Central memory CD4-positive, alpha-beta T cell (primary cell): Measurements from ENCODE around the gene RAPGEF2.
"Not testable (repeated sequence)": the region's sequence is repeated elsewhere in the genome, so short reads cannot be mapped to it uniquely, and the experiment has no call there.

ENCODE experiments used
- DNase-seq: peaks from one replicate; pipeline ENCODE4 v3.0.0; 2022

Gene RAPGEF2

DNA sequence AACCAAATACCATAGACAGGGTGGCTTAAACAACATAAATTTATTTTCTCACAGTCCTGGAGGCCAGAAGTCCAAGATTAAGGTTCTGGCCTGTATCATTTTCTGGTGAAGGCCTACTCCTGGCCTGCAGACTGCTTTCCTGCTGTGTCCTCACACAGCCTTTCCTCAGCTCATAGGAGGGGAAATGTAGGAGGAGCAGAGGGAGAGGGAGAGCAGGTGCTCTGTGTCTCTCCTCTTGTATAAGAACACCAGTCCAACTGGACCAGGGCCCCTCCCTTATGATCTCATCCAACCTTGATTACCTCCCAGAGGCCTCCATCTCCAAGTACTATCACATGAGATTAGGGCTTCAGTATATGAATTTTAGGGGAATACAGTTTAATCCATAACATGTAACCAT lies 34.3 kb downstream of the RAPGEF2 start:
- DNase-seq: no peak

DNA sequence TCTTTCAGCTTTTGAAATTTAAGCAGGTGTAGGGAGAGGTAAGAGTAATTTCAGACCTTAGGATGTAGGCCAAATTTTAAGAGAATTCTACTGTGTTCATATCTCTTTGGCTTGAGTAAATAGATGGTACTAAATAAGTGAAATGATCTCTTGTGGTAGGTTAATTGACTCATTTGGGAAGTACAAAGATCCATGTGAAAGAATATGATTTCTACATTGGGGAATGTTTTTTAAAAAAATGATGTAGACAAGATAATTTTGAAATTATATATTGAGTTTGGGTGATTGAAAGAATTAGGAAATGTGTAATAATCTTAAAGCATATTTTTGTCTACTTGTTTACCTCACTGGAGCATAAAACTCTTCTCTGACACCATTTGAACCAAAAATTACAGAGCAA lies 35.6 kb downstream of the RAPGEF2 start:
- no peak for DNase-seq

DNA sequence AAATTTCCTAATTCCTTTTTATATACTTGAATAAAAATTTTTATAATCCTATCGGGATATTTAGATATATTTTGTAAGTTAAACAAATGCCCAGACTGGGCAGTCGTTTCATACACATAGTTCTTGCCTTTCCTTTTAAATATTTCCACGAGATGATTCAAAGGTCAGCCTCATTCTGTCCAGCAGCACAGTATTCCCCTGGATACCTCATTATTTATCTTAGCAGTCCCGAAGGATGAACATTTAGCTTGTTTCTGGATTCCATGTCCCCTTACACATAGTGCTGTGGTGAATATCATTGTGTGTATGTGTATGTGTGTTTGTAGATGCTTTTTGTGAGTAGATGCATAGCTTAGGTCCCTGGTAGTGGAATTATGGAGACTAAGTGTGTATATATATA lies 38.3 kb downstream of the RAPGEF2 start:
- DNase-seq: no peak

DNA sequence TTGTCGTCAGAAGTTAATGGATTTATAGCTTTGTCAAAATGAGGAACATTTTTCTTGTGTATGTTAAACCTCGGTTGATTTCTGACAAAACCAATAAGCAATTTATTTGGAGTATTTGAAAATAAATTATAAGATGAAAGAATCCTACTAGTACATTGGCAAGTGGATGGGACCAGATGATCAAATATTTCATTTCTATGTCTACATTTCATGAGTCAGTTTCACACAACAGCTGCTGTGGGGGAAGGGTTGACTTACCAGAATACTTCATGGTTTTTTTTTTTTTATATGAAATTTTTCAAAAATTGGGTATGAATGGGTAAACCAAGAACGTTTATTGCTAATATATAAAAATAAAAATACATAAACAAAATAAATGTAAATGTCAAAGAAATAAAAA lies 39.4 kb downstream of the RAPGEF2 start:
- no peak for DNase-seq

DNA sequence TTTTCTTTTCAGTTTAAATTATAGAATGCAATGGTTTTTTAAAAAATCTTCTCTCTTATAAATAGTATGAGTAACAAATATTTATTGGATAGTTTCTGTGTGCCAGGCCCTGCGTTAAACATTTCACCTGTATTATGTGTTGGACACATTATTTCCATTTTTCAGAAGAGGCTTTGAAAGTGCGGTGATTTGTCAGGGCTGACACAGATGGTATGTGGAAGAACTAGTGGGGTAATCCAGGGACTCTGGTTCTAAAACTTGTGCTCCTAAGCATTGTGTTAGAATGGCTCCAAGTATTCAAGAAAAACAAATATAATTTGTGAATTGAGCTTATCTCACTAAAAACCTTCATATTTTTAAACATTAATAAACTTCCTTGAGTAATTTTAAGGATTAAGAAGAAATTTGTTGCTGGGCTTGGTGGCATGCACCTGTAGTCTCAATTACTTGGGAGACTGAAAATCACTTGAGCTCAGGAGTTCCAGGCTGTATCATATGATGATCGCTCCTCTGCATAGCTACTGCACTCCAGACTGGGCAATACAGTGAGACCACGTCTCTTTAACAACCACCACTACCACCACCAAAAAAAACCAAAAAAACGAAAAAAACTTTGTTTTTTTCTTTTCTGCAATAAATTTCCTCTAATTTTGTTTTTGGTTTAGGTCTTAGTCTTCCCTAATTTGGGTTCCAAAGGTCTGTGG lies 40.0 kb downstream of the RAPGEF2 start:
- DNase-seq: no peak

DNA sequence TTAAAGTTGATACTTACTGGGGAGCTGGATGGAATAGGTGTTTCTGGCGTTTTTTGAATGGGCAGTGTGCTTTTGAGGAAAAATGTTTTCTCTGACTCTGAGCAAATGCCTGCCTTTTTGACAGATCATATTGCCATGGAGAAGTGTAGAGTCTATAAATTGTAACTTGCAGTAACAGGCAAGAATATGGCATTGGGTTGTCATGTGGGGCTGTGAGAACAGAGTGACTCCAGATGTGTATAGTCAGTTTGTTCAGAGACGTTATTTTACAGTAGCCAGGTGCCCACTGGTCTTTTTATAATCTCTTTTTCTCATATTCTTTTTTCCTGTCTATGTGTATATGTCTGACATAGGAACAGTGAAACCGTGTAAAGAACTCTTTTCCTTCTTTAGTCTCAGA lies 40.8 kb downstream of the RAPGEF2 start:
- DNase-seq: no peak

DNA sequence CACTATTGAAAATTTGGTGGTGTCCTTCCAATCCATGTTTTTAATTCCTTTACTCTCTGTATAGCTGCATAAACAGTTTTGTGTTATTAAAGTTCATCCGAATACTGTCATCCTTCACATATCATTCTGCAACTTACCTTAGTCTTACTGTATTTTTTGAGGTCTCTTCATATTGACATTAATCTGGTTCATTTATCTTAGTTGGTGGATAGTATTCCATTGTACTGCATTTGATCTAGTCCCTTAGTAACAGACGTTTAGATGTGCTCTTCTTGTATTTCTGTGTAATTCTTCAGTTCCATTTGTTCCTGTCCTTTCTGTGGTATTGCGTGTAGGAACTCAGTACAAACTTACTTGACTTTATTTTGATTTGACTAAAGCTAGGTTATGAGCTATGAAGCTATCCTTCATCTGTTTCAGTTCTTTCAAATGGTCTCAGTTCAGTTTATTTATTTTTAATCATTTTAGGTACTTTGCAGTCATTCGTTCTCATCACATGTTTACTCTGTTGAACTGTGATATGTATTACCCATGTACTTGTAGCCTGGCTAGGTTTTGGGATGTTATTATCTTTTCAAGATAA lies 41.3 kb downstream of the RAPGEF2 start:
- no peak for DNase-seq

DNA sequence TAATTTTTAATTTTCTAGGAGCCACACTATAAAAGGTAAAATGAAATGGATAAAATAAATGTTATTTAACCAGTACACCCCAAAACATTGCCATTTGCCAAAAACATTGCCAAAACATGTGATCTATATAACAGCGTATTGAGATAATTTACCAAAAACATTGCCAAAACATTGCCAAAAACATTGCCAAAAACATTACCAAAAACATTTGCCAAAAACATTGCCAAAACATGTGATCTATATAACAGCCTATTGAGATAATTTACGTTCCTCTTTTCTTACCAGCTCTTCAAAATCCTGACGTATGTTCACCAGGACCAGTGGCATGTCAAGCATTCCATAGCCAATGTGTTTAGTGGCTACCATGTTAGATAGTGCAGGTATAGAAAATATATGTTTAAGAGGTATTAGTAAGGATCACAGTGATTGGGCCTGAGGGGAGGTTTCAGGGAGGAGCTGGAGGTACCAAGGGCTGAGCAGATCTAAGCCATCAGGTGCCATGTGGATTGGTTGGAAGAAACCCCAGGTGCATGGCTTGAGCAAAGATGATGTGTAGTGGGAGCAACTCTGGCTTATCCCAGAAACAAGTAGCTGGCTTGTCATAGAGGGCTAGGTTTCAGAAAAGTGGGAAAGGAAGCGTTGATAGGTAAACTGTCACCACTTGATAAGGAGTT lies 42.6 kb downstream of the RAPGEF2 start:
- no peak for DNase-seq

DNA sequence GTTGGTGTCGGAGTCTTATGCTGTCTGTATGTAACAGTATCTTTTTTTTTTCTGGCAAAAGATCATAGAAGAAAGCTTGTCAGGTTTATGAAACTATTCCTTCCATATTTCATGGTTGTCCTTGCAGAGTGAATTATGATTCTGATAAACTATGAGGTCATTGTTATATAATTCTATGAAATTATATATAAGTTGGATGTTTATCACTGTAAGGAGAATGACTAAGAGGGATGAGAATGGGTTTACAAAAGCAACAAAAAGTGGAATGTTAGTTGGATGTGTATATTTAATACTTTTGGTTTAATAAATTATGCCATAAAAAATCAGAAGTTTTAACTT lies 43.1 kb downstream of the RAPGEF2 start:
- DNase-seq: no peak

DNA sequence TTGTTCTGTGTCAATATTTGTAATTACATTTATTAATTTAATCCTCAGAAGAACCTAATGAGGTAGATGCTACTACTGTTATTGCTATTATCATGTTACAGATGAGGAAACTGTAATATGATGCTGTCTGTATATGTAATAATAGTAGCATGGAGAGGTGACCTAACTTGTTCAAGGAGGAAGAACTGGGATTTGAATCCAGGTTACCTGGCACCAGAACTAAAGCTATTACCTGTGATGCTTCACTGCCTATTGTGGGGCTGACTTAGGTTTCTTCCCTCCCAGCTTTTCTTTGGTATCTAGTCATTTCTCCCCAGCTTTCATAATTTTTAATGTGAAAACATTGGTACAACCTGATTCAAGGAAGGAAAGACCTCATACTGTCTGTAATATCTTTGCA lies 43.6 kb downstream of the RAPGEF2 start:
- DNase-seq: no peak

DNA sequence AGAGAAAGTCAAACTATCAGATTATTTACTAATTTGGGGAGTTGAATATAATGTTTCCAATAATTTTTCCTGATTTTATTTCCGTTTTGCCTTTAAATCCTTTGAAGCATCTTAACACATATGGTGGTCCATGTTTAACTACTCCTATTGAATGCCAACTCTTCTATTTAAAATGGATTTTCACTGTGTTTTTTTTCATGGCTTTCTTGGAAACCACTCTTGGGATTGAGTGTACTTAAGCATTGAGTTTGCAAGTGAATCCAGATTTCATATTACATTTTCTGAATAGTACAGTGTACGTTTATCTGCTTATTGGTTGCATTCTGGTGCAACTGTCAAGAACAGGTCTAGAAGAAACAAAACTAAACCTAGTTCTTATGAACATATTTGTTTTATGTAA lies 45.6 kb downstream of the RAPGEF2 start:
- DNase-seq: no peak

DNA sequence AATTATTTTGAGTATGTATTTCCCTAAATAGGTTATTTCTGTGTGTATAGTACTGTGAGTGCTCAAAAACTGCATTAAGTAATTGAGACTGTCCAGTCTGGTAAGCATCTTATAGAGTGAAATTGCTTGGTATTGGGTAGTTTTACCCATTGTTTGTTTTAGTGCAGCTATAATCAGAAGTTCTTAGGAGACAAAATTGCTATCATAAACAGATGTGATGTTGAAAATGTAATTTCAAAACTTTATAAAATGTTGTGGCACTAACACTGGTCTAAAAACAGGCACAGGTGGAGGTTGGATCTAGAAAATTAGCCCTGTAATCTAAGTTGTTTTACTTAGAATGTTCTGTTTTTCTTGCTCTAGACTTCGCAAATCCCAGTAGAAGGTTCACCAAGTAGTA lies 46.8 kb downstream of the RAPGEF2 start:
- DNase-seq: no peak

DNA sequence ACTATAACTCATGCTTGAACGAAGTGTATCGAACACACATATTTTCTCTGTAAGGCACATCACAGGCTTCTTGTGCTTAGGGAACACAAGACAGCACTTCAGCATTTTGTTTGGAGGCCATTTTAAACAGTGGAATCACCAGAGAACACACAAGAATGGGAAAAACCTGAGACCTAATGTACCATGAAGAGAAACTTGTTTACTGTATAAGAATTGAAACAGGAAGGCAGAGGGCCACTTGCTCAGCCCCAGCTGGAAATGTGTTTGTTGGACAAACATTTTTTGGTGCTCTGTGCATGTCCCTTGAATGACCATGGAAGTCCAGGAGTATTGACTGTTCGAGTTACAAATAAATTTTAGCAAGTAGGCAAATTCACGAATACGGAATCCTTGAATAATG lies 47.5 kb downstream of the RAPGEF2 start:
- DNase-seq: no peak

DNA sequence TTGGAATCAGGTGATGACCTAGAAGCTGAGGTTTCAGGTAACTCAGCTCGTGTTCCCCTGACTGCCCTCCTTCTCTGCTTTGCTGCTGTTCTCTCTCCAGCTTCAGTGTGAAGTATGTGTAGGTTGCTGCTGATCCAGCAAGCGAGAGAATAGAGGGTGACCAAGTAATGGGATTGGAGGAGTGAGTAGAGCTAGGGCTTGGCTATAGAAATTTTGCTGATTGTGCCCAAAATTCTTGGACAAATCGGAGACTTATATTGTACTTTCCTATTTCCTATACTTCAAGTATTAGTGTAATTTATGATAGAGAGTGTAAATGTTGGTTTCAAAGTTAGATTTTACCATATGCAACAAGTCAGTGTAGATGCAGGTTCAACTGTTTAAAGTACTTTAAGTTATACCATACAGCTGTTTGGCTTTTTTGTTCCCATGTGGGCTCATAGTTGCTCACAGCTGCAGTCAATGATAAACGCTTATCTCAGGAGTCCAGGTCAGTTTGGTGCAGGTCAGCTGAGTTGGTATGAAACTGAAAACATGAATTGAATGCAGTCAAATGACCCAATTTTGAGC lies 48.0 kb downstream of the RAPGEF2 start:
- no peak for DNase-seq

DNA sequence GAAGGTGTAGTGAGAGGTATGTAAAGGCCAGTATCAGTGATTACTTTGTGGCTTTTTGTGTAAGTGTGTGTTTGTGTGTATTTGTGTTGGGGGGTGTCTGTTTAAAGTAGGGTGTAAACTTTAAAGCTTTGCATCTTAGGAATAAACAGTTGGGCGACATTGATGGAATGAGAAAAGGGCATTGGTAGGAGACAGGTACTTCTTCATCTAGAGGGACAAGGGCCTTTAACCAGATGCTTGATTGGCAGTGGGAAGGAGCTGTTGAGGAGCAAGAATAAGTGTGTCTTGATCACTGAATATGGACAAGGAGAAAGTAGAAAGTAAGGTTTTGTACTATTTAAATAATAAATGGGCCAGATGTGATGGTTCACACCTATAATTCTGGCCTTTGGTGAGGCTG lies 48.8 kb downstream of the RAPGEF2 start:
- no peak for DNase-seq

DNA sequence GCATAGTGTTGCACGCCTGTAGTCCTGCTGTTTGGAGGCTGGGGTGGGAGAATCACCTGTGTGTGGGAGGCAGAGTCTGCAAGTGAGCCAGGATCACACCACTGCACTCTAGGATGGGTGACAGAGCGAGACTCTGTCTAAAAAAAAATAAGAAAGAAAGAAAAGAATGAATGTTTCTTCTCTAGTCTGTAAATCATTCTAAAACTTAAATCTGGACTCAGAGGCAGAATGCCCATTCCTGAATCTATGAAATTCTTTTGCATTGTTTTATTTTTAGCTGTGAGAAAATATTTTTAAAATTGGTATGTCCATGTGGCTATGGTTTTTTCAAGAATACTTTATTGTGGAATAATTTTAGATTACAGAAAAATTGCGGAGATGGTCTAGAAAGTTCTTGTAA lies 49.3 kb downstream of the RAPGEF2 start:
- DNase-seq: no peak

DNA sequence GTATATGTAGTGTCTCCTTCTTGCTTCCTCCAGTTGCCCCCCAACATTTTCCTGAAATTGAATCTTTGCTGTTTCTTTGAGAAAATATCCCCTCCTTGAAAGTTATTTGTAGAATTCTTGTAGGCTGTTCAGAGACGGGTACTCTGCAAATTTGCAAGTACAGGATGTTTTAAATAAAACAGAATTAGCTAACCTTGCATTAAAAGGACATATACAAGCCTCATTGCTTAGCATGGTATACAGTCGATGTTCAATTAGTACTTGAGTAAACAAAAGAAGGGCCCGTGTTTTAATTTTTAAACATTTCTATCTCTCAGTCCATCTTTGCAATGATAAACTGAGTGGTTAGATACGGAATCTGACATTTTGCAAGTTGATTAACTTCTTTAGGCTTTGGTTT lies 50.8 kb downstream of the RAPGEF2 start:
- DNase-seq: no peak

DNA sequence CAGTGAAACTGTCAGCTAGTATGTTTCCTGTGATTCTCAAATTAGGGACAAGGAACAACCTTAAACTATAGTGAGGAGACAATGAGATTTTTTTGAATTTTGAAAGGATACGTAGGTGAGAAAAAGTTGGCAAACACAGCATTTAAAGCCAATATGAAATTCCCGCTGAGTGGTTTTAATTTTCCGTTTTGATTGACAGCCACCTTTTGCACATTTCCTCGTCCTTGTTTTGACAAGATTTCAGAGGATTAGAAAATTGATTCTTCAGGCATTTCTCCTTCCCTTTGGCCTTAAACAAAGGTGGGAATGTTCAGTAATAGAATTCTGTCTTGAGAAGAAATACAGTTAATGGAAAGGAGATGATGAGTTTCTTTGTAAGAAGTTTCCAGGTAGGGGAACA lies 52.2 kb downstream of the RAPGEF2 start:
- DNase-seq: no peak

DNA sequence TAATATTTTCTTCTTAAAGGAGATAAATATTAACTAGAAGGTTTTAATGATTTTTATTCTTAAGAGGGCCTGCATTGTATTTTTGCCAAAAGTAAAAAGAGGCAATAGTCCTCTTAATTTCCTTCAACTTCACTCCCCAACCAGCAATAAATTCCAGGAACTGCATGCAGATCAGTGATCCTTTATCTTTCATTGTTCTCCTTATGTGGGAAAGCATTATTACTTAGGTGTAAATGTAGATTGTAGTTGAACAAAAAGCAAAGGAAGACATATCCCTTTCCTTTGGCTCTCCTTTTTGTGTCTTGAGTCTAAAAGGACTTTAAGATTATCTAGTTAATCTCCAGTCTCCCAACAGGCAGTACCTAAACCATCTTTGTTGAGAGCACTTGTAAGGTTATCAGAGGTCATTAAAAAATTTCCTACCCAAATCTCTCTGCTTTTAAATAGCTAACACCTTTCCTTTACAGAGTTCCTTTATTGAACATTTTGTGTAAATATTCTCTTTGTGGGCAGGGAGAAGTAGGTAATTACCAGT lies 55.3 kb downstream of the RAPGEF2 start:
- no peak for DNase-seq

DNA sequence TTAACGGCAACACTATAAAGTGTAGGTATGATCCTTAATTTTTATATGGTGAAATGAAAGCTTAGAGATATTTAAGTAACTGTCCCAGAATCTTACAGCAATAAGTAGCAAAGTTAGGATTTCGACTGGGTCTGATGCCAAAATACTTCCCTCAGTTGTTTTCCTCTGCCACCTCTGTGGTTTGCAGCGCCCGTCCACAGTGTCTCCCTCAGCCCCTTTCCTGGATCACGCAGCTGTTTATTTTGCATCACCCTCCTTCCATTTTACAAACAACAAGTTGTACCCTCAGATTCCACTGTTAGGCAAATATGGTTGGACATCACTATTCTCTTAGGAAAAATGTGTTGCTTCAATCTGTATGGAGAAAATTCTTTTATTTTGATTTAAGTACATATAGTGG lies 56.1 kb downstream of the RAPGEF2 start:
- no peak for DNase-seq

DNA sequence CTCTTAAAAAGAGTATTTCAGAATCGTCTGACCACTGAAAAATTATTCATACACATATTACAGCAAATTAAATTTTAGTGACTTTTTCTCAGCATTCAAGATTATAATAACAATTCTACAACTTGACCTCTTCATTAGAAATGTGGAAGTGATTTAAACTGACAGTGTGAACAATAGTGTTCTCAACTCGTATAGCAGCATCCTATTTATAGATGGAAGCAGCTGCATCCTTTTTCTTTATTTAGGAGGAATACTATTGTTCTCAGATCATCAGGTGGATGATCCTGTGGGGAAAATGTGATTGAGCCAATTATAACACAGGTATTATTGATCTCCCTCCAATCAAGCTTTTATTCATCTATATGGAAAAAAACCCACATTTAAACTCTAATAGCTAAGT lies 56.7 kb downstream of the RAPGEF2 start:
- DNase-seq: no peak

DNA sequence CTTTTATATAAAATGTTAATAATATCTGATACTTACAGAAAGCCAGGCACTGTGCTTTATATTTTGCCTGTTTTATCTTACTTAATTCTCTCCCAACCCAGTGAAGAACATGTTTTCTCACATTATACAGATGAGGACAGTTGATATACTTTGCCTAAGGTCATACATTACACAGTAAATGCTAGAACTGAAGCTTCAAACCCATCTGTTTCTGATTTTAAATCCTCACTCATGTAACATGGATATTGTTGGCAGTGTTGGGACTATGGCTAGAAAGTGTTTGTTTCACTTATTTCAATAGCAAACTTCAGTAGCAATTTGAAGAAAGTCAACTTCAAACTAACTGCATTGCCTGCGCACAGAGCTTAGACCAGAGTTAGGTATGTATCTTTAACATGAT lies 57.4 kb downstream of the RAPGEF2 start:
- no peak for DNase-seq

DNA sequence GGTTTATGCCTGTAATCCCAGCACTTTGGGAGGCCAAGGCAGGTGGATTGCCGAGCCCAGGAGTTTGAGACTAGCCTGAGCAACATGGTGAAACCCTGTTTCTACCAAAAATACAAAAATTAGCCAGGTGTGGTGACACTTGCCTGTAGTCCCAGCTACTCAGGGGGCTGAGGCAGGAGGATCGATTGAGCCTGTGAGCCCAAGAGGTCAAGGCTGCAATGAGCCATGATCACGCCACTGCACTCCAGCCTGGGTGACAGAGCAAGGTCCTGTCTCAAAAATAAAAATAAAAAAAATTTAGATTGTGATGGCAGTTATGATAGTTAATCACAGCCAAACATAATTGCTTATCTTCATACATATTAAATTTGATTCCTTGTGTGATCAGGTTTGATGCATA lies 58.6 kb downstream of the RAPGEF2 start:
- not testable (repeated sequence) for DNase-seq

DNA sequence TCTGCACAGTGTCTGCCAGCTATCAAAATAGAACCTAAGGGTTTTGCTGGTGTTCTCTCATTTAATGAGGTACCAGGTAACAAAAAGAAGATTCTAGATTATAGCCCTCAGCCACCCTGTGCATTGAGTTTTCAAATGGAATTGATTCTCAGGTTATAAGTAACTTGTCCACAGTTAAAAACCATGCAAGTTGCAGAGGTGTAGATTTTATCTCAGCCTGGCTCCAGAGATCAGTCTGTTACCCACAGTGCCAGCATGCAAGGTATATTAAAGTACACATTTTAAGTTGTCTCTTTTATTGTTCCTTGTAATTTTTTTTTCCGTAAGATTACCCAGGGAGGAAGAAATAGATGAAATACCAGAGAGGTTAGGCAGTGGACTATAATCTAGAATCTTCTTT lies 59.7 kb downstream of the RAPGEF2 start:
- no peak for DNase-seq
